ENCODE results near the gene PCGF3. TPM values are rescaled to one million over a fixed set of nuclear protein-coding genes. Genes with fewer than 3 reads are reported as not detected.

Gene PCGF3
- total and polyA plus RNA-seq, 9 of the 15 experiments (the other 6 are each of a cell fraction or from before 2014, with no cell fraction given), result 2.6 to 46.1 (median 20.3) TPM

DNA sequence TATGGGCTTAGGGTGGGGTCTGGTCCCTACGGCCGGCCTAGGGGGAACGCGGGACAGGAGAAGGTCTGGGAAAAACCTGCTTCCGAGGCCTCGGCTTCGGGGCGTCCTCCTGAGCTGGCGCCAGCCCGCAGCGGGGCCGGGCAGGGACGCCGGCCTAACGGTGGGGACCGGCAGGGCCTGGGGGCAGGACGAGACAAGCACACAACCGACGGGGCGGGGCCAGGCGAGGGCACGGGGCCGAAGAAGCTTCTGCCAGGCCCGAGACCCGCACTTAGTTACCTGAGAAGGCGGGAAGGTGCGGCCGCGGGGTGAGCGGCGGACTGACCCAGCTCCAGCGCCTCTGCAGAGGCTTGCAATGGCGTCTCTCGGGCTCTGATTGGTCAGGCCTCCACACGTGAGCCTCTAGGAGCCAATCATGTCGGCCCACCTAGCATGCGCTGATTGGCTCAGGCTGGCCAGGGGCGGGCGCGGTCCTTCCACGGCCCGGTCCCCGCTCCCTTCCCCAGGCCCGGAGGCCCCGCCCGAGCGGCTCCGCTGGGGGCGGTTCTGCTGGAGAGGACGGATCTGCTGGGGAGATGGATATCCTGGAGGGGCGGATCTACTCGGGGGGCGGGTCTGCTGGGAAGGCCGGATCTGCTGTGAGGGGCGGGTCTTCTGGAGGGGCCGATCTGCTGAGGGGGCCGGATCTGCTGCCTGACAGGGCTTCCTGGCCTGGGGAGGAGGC lies 76.0 kb downstream of the PCGF3 start (continued):
- TF ChIP-seq, protein P1, sequence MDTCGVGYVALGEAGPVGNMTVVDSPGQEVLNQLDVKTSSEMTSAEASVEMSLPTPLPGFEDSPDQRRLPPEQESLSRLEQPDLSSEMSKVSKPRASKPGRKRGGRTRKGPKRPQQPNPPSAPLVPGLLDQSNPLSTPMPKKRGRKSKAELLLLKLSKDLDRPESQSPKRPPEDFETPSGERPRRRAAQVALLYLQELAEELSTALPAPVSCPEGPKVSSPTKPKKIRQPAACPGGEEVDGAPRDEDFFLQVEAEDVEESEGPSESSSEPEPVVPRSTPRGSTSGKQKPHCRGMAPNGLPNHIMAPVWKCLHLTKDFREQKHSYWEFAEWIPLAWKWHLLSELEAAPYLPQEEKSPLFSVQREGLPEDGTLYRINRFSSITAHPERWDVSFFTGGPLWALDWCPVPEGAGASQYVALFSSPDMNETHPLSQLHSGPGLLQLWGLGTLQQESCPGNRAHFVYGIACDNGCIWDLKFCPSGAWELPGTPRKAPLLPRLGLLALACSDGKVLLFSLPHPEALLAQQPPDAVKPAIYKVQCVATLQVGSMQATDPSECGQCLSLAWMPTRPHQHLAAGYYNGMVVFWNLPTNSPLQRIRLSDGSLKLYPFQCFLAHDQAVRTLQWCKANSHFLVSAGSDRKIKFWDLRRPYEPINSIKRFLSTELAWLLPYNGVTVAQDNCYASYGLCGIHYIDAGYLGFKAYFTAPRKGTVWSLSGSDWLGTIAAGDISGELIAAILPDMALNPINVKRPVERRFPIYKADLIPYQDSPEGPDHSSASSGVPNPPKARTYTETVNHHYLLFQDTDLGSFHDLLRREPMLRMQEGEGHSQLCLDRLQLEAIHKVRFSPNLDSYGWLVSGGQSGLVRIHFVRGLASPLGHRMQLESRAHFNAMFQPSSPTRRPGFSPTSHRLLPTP (IDR thresholded peaks at IDR 0.05; ENCODE audit: borderline replicate concordance, extremely low read depth, insufficient read length), result no peak
- TF ChIP-seq ZBED1 (IDR thresholded peaks at IDR 0.05) (peak; percentile 33; the same call in 1 of the 2 replicates), LEF1 (IDR thresholded peaks at IDR 0.05) (0 out of 2 replicates have a peak, but pooled peaks have one; percentile 9), E2F3 (CRISPR knock-in tag; IDR thresholded peaks at IDR 0.05) (no peak), FOXP1 (CRISPR knock-in tag; IDR thresholded peaks at IDR 0.05) (peak; percentile 43; the same call in 1 of the 2 replicates), PHF8 (IDR thresholded peaks at IDR 0.05; ENCODE audit: borderline replicate concordance, low read length) (peak; percentile 92), PML (IDR thresholded peaks at IDR 0.05; ENCODE audit: low read length) (peak; percentile 85), NONO (IDR thresholded peaks at IDR 0.05; ENCODE audit: low read depth in 2 of 2, low read length in 1 of 2) (no peak), POLR2AphosphoS2 (IDR thresholded peaks at IDR 0.05; ENCODE audit: low read length) (peak; percentile 66; the same call in 1 of the 2 replicates), NFIC (IDR thresholded peaks at IDR 0.05) (no peak), RBM14 (IDR thresholded peaks at IDR 0.05; ENCODE audit: borderline replicate concordance, insufficient read depth, low read depth, low read length) (0 out of 2 replicates have a peak, but pooled peaks have one; percentile 90), YY1 (IDR thresholded peaks at IDR 0.05; ENCODE audit: borderline replicate concordance in 1 of 3, control insufficient read depth in 1 of 3, extremely low read depth in 1 of 3, insufficient read depth in 3 of 3, insufficient read length in 1 of 3, insufficient replicate concordance in 2 of 3, low read depth in 1 of 3, low read length in 2 of 3) (peak; percentile 77 to 98 (median 95)), GATAD2A (IDR thresholded peaks at IDR 0.05) (0 out of 2 replicates have a peak, but pooled peaks have one; percentile 38), SIN3A (IDR thresholded peaks at IDR 0.05; ENCODE audit: borderline replicate concordance in 2 of 2, control insufficient read depth in 1 of 2, low read depth in 2 of 2, low read length in 2 of 2) (peak in 1 of 2 experiments; percentile 85; a peak in 1 of 4 replicates), CEBPG (CRISPR knock-in tag; IDR thresholded peaks at IDR 0.05) (no peak), CEBPG (tag; conservative IDR thresholded peaks at IDR 0.05 in 1 of 2, IDR thresholded peaks at IDR 0.05 in 1 of 2) (no peak)
- TF ChIP-seq, protein P2, sequence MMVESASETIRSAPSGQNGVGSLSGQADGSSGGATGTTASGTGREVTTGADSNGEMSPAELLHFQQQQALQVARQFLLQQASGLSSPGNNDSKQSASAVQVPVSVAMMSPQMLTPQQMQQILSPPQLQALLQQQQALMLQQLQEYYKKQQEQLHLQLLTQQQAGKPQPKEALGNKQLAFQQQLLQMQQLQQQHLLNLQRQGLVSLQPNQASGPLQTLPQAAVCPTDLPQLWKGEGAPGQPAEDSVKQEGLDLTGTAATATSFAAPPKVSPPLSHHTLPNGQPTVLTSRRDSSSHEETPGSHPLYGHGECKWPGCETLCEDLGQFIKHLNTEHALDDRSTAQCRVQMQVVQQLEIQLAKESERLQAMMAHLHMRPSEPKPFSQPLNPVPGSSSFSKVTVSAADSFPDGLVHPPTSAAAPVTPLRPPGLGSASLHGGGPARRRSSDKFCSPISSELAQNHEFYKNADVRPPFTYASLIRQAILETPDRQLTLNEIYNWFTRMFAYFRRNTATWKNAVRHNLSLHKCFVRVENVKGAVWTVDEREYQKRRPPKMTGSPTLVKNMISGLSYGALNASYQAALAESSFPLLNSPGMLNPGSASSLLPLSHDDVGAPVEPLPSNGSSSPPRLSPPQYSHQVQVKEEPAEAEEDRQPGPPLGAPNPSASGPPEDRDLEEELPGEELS (CRISPR knock-in tag; IDR thresholded peaks at IDR 0.05; ENCODE audit: borderline replicate concordance), result 0 out of 2 replicates have a peak, but pooled peaks have one; percentile 63

Measured in K562 (cell line).